ENCODE measurements around the gene TIAM1.

- TF ChIP-seq CTCF (IDR thresholded peaks at IDR 0.05) (no peak), POLR2A (IDR thresholded peaks at IDR 0.05) (no peak), EP300 (IDR thresholded peaks at IDR 0.05) (no peak), POLR2AphosphoS5 (IDR thresholded peaks at IDR 0.05) (no peak)
These were observed 181.2 kb downstream of the TIAM1 start for GRCh38 chr21:31162827-31163226.

Measured in gastroesophageal sphincter (tissue), 3 donors.